Measurements from ENCODE around the gene ALDH1A2.

GRCh38 chr15:58017869-58018268 lies 47.6 kb downstream of the ALDH1A2 start:
- no peak for TF ChIP-seq CTCF (IDR thresholded peaks at IDR 0.05)
- no peak for TF ChIP-seq EP300 (IDR thresholded peaks at IDR 0.05)
- no peak for TF ChIP-seq POLR2A (IDR thresholded peaks at IDR 0.05)
